Measurements from ENCODE around the gene GOLGA6L2.
"Not testable (repeated sequence)": the region's sequence is repeated elsewhere in the genome, so short reads cannot be mapped to it uniquely, and the experiment has no call there.

The GOLGA6L2 gene

DNA sequence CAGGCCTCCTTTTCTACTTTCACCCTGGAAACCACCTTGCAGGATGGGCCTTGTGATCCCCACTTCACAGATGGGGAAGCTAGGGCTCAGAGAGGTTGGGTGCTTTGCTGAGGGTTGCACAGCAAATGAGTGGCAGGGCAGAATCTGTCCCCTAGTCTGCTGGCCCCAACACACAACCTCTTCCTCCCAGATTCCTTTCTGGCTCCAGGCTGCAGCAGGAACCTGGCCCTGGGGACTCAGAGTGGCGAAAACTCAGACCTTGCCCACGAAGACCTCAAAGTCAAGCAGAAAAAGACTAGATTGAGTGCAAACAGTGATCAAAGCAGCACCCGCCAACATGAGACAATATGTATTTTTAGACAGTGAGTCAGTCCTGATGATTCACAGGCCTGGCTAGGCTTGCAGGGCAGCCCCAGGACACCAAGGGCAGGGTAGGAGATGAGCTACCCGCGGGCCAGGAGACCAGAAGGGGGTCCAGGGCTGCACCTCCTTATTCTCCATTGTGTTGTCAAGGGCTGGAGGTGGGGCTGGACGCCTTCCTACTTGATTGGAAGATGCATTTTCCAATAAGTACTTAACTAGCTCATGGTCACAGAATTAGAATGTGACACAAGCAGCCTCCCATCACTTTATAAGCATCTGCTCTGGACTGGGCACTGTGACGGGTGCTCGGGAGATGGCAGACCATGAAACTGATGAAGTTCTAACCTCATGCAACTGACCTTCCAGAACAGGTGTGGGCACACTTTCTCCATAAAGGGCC lies 23.9 kb downstream of the GOLGA6L2 start:
- no peak for DNase-seq

GRCh38 chr15:23422099-23422945 lies 24.7 kb downstream of the GOLGA6L2 start:
- no peak for DNase-seq

DNA sequence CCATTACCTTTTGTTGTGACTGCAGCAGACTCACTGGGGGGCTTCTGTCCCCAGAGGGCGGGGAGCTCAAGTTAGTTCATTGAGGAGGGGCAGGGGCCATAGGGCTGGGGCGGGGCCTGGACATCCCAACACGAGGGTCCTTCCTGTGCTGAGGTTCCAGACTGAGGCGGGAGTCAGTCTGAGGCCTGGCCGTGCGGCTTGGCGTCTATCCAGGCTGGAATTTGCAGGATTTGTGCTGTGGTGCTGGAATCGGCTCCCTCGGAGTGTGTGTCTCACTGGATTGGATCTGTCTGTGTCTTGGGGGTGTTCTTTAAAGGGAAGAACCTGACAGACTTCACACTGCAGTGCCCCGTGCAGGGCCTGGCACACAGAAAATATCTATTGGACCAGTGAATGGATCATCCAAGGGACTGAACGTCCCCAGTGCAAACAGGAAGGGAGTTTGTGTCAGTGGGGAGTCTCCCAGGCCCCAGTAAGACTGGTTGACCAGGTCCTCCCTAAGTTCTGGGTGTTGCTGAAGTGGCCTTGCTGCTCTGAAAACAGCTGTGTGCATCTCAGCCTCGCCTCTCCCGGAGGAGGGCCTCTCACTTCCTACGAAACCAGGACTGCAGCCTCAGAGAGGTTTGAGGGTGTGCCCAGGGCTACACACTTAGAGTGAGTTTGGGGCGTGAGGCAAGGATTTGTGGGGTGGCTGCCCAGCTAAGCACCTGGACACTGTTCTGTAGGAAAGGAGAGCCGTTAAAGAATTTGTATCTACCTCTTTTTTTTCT lies 26.1 kb downstream of the GOLGA6L2 start:
- no peak for DNase-seq

DNA sequence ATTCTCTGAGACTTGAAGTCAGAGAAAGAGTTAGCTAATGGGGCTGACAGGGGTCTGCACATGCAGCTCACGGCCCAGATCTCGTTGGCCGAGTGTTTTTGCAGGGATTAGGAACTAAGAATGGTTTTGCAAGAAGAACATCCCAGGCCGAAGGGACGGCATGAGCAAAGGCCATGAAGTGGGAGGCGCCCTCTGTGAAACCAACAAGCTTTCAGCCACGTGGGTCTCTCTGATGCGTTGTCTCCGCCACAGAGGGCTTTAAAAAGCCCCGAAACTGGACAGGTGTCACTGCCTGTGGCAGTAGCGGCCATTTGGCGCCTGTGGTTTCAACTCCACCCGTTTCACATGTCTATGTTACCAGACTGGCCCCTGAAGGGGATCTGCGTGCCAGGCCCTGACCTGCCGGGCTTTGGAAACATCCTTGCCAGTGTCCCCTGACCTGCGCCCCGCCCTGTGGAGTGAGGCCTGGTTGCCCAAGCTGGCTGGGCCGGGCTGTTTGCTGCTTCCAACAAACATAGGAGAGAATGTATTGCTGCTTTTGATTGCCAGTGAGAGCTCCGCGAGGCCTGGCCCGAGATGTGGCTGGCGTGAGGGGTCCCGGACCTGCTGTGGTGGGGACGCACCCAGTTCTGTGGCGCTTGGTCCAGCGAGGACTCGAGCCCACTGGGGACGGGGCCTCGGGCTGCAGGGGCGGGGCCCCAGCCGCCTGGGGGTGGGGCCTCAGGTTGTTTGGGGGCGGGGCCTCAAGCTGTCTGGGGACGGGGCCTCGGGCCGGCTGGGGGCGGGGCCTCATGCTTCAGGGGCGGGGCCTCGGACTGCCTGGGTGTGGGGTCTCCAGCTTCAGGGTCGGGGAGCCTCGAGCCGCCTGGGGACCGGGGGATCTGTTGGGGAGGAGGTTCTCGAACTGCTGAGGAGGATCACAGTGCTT lies 30.4 kb downstream of the GOLGA6L2 start:
- no peak for DNase-seq

DNA sequence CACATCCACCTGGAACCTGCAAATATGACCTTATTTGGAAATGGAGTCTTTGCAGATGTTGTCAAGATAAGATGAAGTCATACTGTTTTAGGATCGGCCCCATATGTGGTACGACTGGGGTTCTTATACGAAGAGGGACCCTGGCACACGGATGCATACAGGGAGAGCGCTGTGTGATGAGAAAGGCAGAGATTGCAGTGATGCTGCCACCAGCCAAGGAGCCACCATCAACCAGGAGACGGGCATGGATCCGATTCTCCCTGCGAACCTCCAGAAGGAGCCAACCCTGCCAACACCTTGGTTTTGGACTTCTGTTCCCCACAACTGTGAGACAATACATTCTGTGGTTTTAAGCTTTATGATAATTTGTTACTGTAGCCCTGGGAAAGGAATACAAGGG lies 31.2 kb downstream of the GOLGA6L2 start:
- DNase-seq: not testable (repeated sequence)

DNA sequence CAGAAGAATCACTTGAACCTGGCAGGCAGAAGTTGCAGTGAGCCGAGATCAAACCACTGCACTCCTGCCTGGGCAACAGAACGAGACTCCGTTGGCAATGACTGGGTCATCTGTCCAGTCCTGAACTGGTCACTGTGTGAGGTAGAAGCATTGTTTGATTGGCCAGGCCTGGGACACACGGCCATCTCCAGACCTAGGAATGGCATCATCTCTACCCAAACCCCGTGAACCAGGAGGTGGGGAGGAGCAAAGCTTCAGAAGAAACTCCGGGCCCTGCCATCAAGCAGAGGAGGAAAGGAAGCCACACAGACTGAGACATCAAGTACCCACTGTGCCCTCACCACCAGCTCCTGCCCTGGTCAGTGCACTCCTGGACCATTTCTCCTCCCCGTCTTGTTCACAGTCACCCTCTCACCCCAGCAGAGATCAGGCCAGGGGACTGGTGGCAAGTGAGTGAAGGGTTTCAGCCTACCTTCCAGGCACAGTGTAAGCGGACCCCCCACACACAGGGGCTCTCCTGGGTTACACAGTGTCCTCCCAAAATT lies 31.6 kb downstream of the GOLGA6L2 start:
- DNase-seq: no peak

GRCh38 chr15:23412881-23413600 lies 34.0 kb downstream of the GOLGA6L2 start:
- not testable (repeated sequence) for DNase-seq

- no peak for DNase-seq
Observed at GRCh38 chr15:23411841-23412240, 35.2 kb downstream of the GOLGA6L2 start.

- DNase-seq: no peak
Observed at GRCh38 chr15:23403550-23403949, 43.5 kb downstream of the GOLGA6L2 start.

DNA sequence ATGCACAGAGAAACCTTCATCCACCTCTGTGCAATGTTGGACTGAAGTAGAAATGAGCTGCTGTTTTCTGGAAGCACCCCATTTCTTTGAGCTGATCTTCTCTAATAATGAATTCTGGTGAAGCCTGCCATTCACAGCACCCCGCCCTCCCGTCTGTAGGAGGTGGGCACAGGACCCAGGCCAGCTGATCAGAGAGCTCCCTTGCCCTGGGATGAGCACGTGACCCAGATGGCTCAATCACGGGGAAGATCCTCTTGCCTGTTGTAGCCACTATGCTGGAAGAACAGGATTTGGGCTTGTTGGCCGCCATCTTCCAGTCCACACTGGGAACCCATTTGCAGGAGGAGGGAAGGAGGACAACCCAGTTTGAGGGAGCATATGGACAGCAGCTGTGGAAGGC lies 44.5 kb downstream of the GOLGA6L2 start:
- DNase-seq: no peak

GRCh38 chr15:23402140-23402539 lies 44.9 kb downstream of the GOLGA6L2 start:
- DNase-seq: no peak

DNA sequence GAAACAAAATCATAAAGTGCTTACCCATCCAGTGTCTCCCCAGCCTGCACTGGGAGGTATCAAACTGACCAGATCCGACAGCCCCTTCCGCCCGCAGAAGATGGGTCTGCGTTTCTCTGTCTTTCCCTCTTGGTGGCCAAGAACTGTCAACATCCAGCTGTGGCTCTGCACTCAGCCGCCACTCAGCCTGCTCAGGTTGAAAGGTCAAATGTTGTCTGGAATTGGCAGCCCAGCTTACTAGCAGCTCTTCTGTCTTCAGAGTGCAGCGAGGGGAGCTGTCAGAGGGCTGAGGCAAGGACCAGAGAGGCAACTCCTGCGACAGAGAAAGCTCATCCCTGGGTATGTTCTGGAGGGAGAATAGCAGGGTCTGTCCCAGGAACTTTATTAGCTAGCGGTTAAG lies 45.4 kb downstream of the GOLGA6L2 start:
- DNase-seq: no peak

GRCh38 chr15:23399207-23399606 lies 47.8 kb downstream of the GOLGA6L2 start:
- not testable (repeated sequence) for DNase-seq

GRCh38 chr15:23398357-23398756 lies 48.7 kb downstream of the GOLGA6L2 start:
- DNase-seq: not testable (repeated sequence)

- DNase-seq: no peak
Observed at GRCh38 chr15:23397779-23398178, 49.3 kb downstream of the GOLGA6L2 start.

GRCh38 chr15:23395832-23396231 lies 51.2 kb downstream of the GOLGA6L2 start:
- no peak for DNase-seq

DNA sequence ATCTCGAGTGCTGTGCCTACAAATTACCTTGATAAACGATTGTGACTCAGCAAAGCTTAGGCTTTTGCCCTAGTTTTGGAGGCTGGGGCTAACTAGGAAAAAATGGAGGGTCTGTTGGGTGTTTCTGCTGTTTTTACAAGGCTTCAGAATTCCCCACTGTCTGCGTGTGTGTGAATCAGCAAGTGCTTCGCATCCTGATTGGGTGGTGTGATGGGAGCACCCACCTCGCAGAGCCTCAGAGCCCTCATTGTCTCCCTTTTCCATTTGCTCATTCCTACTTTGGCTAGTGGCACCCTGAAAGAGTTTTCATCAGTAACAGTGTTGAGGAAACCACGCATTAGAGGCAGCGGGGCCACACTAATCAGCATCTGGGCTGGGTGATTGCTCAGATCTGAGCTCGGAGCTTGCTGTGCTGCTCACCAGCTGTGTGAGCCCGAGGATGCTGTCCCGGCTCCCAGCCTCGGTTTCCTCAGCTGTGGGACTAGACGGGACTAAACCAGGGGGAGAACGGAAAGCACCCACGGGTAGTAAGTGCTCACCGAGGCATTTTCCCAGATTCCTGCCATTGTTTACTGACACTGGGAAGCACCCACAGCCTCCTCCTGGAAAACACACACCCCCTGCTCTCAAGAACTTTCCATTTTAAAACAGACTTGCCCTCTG lies 51.9 kb downstream of the GOLGA6L2 start:
- DNase-seq: no peak

All from NCI-H1436 treated with DMSO at 0.1 percent for 48 hours (cell line).